Gastroesophageal sphincter (tissue), 3 donors: ENCODE data around the gene NSG2.

ENCODE experiments used
- CTCF ChIP-seq, 4 experiments: fragments of 200-600 bp in 2 of 4; fragments of 450-650 bp in 2 of 4; sonication (generic) in 1 of 4; IDR thresholded peaks; one replicate each; pipeline ENCODE4 v1.5.1; 2017 to 2019; ENCODE audit warnings: antibody characterized with exemption in 4 of 4, mild to moderate bottlenecking in 2 of 4, moderate library complexity in 2 of 4
- EP300 ChIP-seq: sonication (generic); formaldehyde crosslinking; IDR thresholded peaks from one replicate; pipeline ENCODE4 v1.6.1; 2017; ENCODE audit warnings: antibody characterized with exemption, mild to moderate bottlenecking
- POLR2AphosphoS5 ChIP-seq: sonication (generic); formaldehyde crosslinking; IDR thresholded peaks from one replicate; pipeline ENCODE4 v1.6.1; 2017; ENCODE audit warnings: antibody characterized with exemption

- TF ChIP-seq CTCF (IDR thresholded peaks at IDR 0.05) (no peak), POLR2AphosphoS5 (no peak), EP300 (no peak)
Observed at GRCh38 chr5:174145821-174146220, 100.3 kb downstream of the NSG2 start.
